ENCODE measurements around the gene EPSTI1.

GRCh38 chr13:42892760-42893159, 99.3 kb downstream of the EPSTI1 start:
- TF ChIP-seq YY1 (IDR thresholded peaks at IDR 0.05; ENCODE audit: insufficient read depth, insufficient read length): no peak
- TF ChIP-seq ZNF274 (IDR thresholded peaks at IDR 0.05; ENCODE audit: low read depth, low read length): no peak
- TF ChIP-seq SUZ12 (IDR thresholded peaks at IDR 0.05; ENCODE audit: extremely low read depth, insufficient read depth, insufficient read length): no peak

Data from NT2/D1 (cell line).